ENCODE data around the gene BHLHA9. TPM values are rescaled to one million over a fixed set of nuclear protein-coding genes. Genes with fewer than 3 reads are reported as not detected.

Gene BHLHA9
- total RNA-seq, 2 donors from 2014 or later: not detected

- no peak overlapping the region for H3K4me3 ChIP-seq
- peaks cover 6% of the 10 kb centered on the region for H3K4me1 ChIP-seq
- peaks cover 39% of the 10 kb centered on the region for H3K27me3 ChIP-seq
- no peak overlapping the region for H3K9ac ChIP-seq (ENCODE audit: low read depth in 2 of 2, low read length in 2 of 2)
- no peak overlapping the region for H3K27ac ChIP-seq
- no peak for DNase-seq
- intact Hi-C loops (cut with DNase I): loop anchor here (10.0 kb wide), 1 partner anchor 241 kb away; the partner anchor contains the start of gene INPP5K
- no peak for TF ChIP-seq CTCF (IDR thresholded peaks at IDR 0.05)
- no peaks in the 10 kb centered on the region for H3K9me3 ChIP-seq
- H3K36me3 ChIP-seq: no peaks in the 10 kb centered on the region
These were observed 4.0 kb downstream of the BHLHA9 start for GRCh38 chr17:1274245-1274608.

DNA sequence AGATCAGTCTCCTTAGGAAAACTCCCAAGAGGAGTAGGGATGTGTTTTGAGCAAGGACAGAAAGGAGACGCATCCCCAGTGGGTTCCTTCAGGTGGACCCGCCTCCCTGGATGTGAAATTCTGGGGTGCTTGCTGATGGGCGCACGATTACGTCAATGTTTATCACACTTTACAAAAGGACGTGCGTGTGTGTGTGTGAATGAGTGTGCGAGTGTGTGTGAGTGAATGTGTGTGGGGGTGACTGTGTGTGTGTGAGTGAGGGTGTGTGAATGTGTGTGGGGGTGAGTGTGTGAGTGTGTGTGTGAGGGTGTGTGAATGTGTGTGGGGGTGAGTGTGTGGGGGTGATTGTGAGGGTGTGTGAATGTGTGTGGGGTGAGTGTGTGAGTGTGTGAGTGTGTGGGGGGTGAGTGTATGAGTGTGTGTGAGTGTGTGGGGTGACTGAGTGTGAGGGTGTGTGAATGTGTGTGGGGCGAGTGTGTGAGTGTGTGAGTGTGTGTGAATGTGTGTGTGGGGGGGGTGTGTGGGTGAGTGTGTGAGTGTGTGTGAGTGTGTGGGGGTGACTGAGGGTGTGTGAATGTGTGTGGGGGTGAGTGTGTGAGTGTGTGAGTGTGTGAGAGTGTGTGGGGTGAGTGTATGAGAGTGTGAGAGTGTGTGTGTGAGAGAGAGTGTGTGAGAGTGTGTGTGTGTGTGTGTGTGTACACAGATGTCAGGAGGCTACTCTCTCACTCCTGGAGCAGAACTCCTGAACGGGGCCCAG lies 5.1 kb downstream of the BHLHA9 start:
- Histone ChIP-seq H3K9ac (ENCODE audit: low read depth in 2 of 2, low read length in 2 of 2) (no peak overlapping the region), H3K4me3 (no peak overlapping the region), H3K9me3 (no peaks in the 10 kb centered on the region), H3K4me1 (peaks cover 1% of the 10 kb centered on the region), H3K27ac (no peak overlapping the region), H3K27me3 (peaks cover 27% of the 10 kb centered on the region), H3K36me3 (no peaks in the 10 kb centered on the region)
- DNase-seq: no peak
- TF ChIP-seq CTCF (IDR thresholded peaks at IDR 0.05): no peak
- intact Hi-C loops (cut with DNase I): loop anchor here (5.0 to 10.0 kb wide), 2 partner anchors 57 to 239 kb away; partner anchors contain the start of gene INPP5K

GRCh38 chr17:1275962-1276736 lies 5.9 kb downstream of the BHLHA9 start:
- H3K4me3 ChIP-seq: no peak overlapping the region
- no peaks in the 10 kb centered on the region for H3K36me3 ChIP-seq
- no peak overlapping the region for H3K27ac ChIP-seq
- H3K9ac ChIP-seq (ENCODE audit: low read depth in 2 of 2, low read length in 2 of 2): no peak overlapping the region
- DNase-seq: peak; percentile 69
- H3K4me1 ChIP-seq: no peaks in the 10 kb centered on the region
- TF ChIP-seq CTCF (IDR thresholded peaks at IDR 0.05): peak; percentile 67
- H3K27me3 ChIP-seq: peaks cover 21% of the 10 kb centered on the region
- no peaks in the 10 kb centered on the region for H3K9me3 ChIP-seq
- intact Hi-C loops (cut with DNase I): loop anchor here (5.0 to 10.0 kb wide), 2 partner anchors 56 to 239 kb away; partner anchors contain the start of gene INPP5K

DNA sequence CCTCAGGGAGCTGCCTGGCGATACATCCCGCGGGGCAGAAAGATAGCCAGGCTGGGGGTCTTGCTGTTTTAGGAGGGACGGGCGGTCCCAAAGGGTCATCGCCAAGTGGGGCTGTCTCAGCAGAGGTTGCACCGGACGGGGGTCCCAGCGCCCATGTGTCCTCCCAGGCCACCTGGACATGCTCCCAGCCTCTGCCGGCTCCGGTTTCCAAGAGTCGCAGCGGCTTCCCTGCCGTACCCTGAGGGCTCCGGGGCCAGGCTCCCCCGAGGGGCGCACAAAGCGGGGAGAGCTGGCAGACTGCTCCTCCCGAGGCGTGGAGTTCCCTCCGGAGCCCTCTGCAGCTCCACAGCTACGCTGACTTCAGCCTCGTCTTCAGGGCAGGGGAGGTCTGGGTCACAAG lies 10.4 kb downstream of the BHLHA9 start:
- no peaks in the 10 kb centered on the region for H3K9me3 ChIP-seq
- no peak for TF ChIP-seq CTCF (IDR thresholded peaks at IDR 0.05)
- no peak overlapping the region for H3K27ac ChIP-seq
- H3K36me3 ChIP-seq: no peaks in the 10 kb centered on the region
- H3K27me3 ChIP-seq: no peaks in the 10 kb centered on the region
- H3K4me3 ChIP-seq: no peak overlapping the region
- no peaks in the 10 kb centered on the region for H3K4me1 ChIP-seq
- intact Hi-C loops (cut with DNase I): no loop called here
- no peak overlapping the region for H3K9ac ChIP-seq (ENCODE audit: low read depth in 2 of 2, low read length in 2 of 2)
- DNase-seq: no peak

DNA sequence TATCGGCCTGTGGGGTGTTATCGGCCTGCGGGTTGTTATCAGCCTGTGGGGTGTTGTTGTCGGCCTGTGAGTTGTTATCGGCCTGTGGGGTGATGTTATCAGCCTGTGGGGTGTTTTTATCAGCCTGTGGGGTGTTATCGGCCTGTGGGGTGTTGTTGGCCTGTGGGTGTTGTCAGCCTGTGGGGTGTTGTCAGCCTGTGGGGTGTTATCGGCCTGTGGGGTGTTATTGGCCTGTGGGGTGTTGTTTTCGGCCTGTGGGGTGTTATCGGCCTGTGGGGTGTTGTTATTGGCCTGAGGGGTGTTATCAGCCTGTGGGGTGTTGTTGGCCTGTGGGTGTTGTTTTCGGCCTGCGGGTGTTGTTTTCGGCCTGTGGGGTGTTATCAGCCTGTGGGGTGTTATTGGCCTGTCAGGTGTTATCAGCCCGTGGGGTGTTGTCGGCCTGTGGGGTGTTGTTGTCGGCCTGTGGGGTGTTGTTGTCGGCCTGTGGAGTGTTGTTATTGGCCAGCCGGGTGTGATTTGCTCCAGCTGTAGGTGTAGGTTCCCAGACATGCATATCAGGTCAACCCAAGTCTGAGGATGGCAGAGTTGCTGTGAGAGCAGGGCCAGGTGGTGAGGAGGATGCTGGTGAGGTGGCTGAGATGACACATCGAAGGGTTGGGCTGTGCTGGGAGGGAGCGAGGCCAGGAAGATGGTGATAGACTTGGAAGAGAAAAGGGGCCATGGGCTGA lies 16.3 kb downstream of the BHLHA9 start:
- no peak for DNase-seq
- no peaks in the 10 kb centered on the region for H3K9me3 ChIP-seq
- H3K27ac ChIP-seq: no peak overlapping the region
- TF ChIP-seq CTCF (IDR thresholded peaks at IDR 0.05): no peak
- intact Hi-C loops (cut with DNase I): no loop called here
- H3K4me3 ChIP-seq: no peak overlapping the region
- H3K27me3 ChIP-seq: no peaks in the 10 kb centered on the region
- H3K9ac ChIP-seq (ENCODE audit: low read depth in 2 of 2, low read length in 2 of 2): no peak overlapping the region
- H3K36me3 ChIP-seq: no peaks in the 10 kb centered on the region
- H3K4me1 ChIP-seq: no peaks in the 10 kb centered on the region

Measured in colonic mucosa (tissue), 4 donors.